H1 (cell line): Measurements from ENCODE around the gene PRKCA. TPM values are rescaled to one million over a fixed set of nuclear protein-coding genes. Genes with fewer than 3 reads are reported as not detected.

ENCODE experiments used
- CTCF ChIA-PET: fragments of 300-600 bp; sonication (Branson Sonifier 250); formaldehyde crosslinking; loops from one replicate; lab custom pipeline; 2021; ENCODE audit not compliant: partially characterized antibody; lab: Charles Lee
- POLR2A ChIA-PET: fragments of 300-600 bp; sonication (Branson Sonifier 250); formaldehyde crosslinking; loops from one replicate; lab custom pipeline; 2021; ENCODE audit warnings: inconsistent platforms; ENCODE audit not compliant: partially characterized antibody; lab: Charles Lee
- DNase-seq, 2 experiments: peaks; one replicate each; pipeline versions ENCODE4 v3.0.0 to v3.0.0-alpha.2; 2010 to 2022; ENCODE audit warnings: low spot score in 2 of 2, low read depth in 1 of 2, mixed read lengths in 1 of 2
- FAIRE-seq: peaks from 2 replicates; lab custom pipeline; 2011; peaks lifted over from hg19 to GRCh38; lab: Jason Lieb, UNC
- H2AFZ ChIP-seq: 2 replicates; pipeline ENCODE4 v1.8.1; 2012; ENCODE audit warnings: low read length, inconsistent platforms
- H2AK5ac ChIP-seq: 2 replicates; pipeline ENCODE4 v1.6.1; 2013; ENCODE audit warnings: low read depth, low read length
- H2BK120ac ChIP-seq: replicated peaks from 2 replicates; pipeline ENCODE3; 2013; ENCODE audit warnings: low read depth, low read length, inconsistent platforms
- H2BK12ac ChIP-seq: 2 replicates; pipeline ENCODE4 v1.6.1; 2013; ENCODE audit warnings: low read depth, low read length
- H2BK15ac ChIP-seq: 2 replicates; pipeline ENCODE4 v1.6.1; 2013; ENCODE audit warnings: low read length
- H2BK20ac ChIP-seq: 2 replicates; pipeline ENCODE4 v1.6.1; 2013; ENCODE audit warnings: low read length
- H2BK5ac ChIP-seq: 2 replicates; pipeline ENCODE4 v1.6.1; 2013; ENCODE audit warnings: low read depth, low read length
- H3K14ac ChIP-seq: 2 replicates; pipeline ENCODE4 v1.6.1; 2013; ENCODE audit warnings: inconsistent platforms; ENCODE audit not compliant: insufficient read length
- H3K18ac ChIP-seq: 2 replicates; pipeline ENCODE4 v1.6.1; 2013; ENCODE audit warnings: low read length; ENCODE audit errors: extremely low read depth
- H3K23ac ChIP-seq: 2 replicates; pipeline ENCODE4 v1.6.1; 2013; ENCODE audit warnings: inconsistent platforms; ENCODE audit not compliant: insufficient read length
- H3K23me2 ChIP-seq: 2 replicates; pipeline ENCODE4 v1.6.1; 2013; ENCODE audit warnings: low read depth, low read length
- H3K27ac ChIP-seq: 2 replicates; pipeline ENCODE4 v1.6.1; 2011; ENCODE audit warnings: low read depth, low read length, inconsistent platforms
- H3K27me3 ChIP-seq, 4 experiments: replicated peaks in 1 of 4; 1 replicate in 1 of 4; 2 replicates in 3 of 4; pipeline versions ENCODE4 v1.6.1 to v1.8.1; 2011 to 2013; ENCODE audit warnings: low read length in 3 of 4, mild to moderate bottlenecking in 3 of 4, inconsistent platforms in 2 of 4, mixed read lengths in 2 of 4, moderate library complexity in 1 of 4; ENCODE audit not compliant: control insufficient read depth in 3 of 4, insufficient read depth in 3 of 4; ENCODE audit errors: extremely low read depth in 1 of 4
- H3K36me3 ChIP-seq, 4 experiments: 2 replicates each; pipeline versions ENCODE4 v1.6.1 to v1.8.1; 2011 to 2013; ENCODE audit warnings: mild to moderate bottlenecking in 4 of 4, low read length in 3 of 4, moderate library complexity in 2 of 4, control low read depth in 1 of 4, inconsistent platforms in 1 of 4; ENCODE audit not compliant: insufficient read depth in 4 of 4, control insufficient read depth in 2 of 4
- H3K4ac ChIP-seq: replicated peaks from 2 replicates; pipeline ENCODE3; 2013; ENCODE audit warnings: low read length, low read depth, mixed read lengths, inconsistent platforms; ENCODE audit not compliant: insufficient read length
- H3K4me1 ChIP-seq, 4 experiments: replicated peaks in 1 of 4; 1 replicate in 1 of 4; 2 replicates in 3 of 4; pipeline versions ENCODE4 v1.6.1 to v1.8.1; 2011 to 2013; ENCODE audit warnings: low read length in 3 of 4, inconsistent platforms in 2 of 4, mixed read lengths in 1 of 4; ENCODE audit not compliant: insufficient read depth in 4 of 4, control insufficient read depth in 3 of 4
- H3K4me2 ChIP-seq, 2 experiments: 2 replicates each; pipeline versions ENCODE4 v1.6.1 to v1.8.1; 2011 to 2013; ENCODE audit warnings: low read depth in 2 of 2, low read length in 2 of 2, control low read depth in 1 of 2, inconsistent platforms in 1 of 2, mild to moderate bottlenecking in 1 of 2; ENCODE audit not compliant: insufficient read depth in 1 of 2
- H3K4me3 ChIP-seq, 4 experiments: fragments of 200-600, 300-600 bp in 1 of 4; sonication (generic), shearing (Covaris generic), sonication (Bioruptor Twin) in 1 of 4; 2 replicates each; pipeline versions ENCODE4 v1.5.1 to v1.8.1; 2011 to 2016; ENCODE audit warnings: low read length in 4 of 4, low read depth in 3 of 4, control low read depth in 2 of 4, inconsistent platforms in 2 of 4, mild to moderate bottlenecking in 2 of 4, mixed read lengths in 1 of 4, moderate library complexity in 1 of 4; ENCODE audit not compliant: insufficient read depth in 2 of 4; ENCODE audit errors: extremely low read depth in 1 of 4
- H3K56ac ChIP-seq: replicated peaks from 2 replicates; pipeline ENCODE3; 2013; ENCODE audit warnings: low read depth, mild to moderate bottlenecking, mixed read lengths, low read length, inconsistent platforms; ENCODE audit not compliant: insufficient read length
- H3K79me1 ChIP-seq: 2 replicates; pipeline ENCODE4 v1.6.1; 2013; ENCODE audit warnings: low read depth, low read length, control low read depth
- H3K79me2 ChIP-seq, 2 experiments: 2 replicates each; pipeline versions ENCODE4 v1.6.1 to v1.8.1; 2012 to 2013; ENCODE audit warnings: low read length in 2 of 2, mild to moderate bottlenecking in 2 of 2, inconsistent platforms in 1 of 2; ENCODE audit not compliant: insufficient read depth in 2 of 2, control insufficient read depth in 1 of 2
- H3K9ac ChIP-seq, 4 experiments: replicated peaks in 1 of 4; 1 replicate in 1 of 4; 2 replicates in 3 of 4; pipeline versions ENCODE4 v1.6.1 to v1.8.1; 2011 to 2013; ENCODE audit warnings: low read depth in 3 of 4, low read length in 3 of 4, control low read depth in 2 of 4, mild to moderate bottlenecking in 2 of 4, moderate library complexity in 2 of 4, inconsistent platforms in 1 of 4; ENCODE audit errors: extremely low read depth in 1 of 4
- H3K9me3 ChIP-seq, 2 experiments: 2 replicates each; pipeline versions ENCODE4 v1.6.1 to v1.8.1; 2012 to 2013; ENCODE audit warnings: mild to moderate bottlenecking in 2 of 2, moderate library complexity in 2 of 2, control low read depth in 1 of 2, inconsistent platforms in 1 of 2, low read depth in 1 of 2, low read length in 1 of 2, mixed read lengths in 1 of 2; ENCODE audit not compliant: insufficient read depth in 2 of 2
- H4K20me1 ChIP-seq, 2 experiments: replicated peaks in 1 of 2; 2 replicates each; pipeline versions ENCODE3 to v1.8.1; 2011 to 2013; ENCODE audit warnings: inconsistent platforms in 2 of 2, low read length in 2 of 2, mild to moderate bottlenecking in 1 of 2; ENCODE audit not compliant: insufficient read depth in 2 of 2, control insufficient read depth in 1 of 2
- H4K5ac ChIP-seq: 2 replicates; pipeline ENCODE4 v1.6.1; 2013; ENCODE audit warnings: low read length, low read depth, mixed read lengths, inconsistent platforms; ENCODE audit not compliant: insufficient read length
- H4K8ac ChIP-seq: 2 replicates; pipeline ENCODE4 v1.8.0; 2013; ENCODE audit warnings: mild to moderate bottlenecking, moderate library complexity, low read length, inconsistent platforms; ENCODE audit not compliant: insufficient read depth; ENCODE audit errors: extremely low read depth
- H4K91ac ChIP-seq: replicated peaks from 2 replicates; pipeline ENCODE3; 2013; ENCODE audit warnings: low read length, mixed read lengths, inconsistent platforms; ENCODE audit not compliant: insufficient read length
- ATF3 ChIP-seq: IDR thresholded peaks from 2 replicates; pipeline ENCODE4 v1.6.1; 2011; ENCODE audit warnings: low read depth, mild to moderate bottlenecking, low read length; ENCODE audit not compliant: insufficient read depth
- CEBPB ChIP-seq: IDR thresholded peaks from 2 replicates; pipeline ENCODE4 v1.6.1; 2012; ENCODE audit warnings: low read depth, low read length
- CHD2 ChIP-seq: IDR thresholded peaks from 2 replicates; pipeline ENCODE4 v1.6.1; 2012; ENCODE audit warnings: low read length, improper control_type of control experiment
- FOSL1 ChIP-seq: IDR thresholded peaks from 2 replicates; pipeline ENCODE4 v1.6.1; 2011; ENCODE audit warnings: mild to moderate bottlenecking, low read depth, low read length, moderate library complexity; ENCODE audit not compliant: insufficient read depth
- KDM1A ChIP-seq: fragments of 200-600, 300-600 bp; sonication (generic); IDR thresholded peaks from 2 replicates; pipeline ENCODE4 v1.7.1; 2016; ENCODE audit warnings: mild to moderate bottlenecking, low read length, borderline replicate concordance
- KDM5A ChIP-seq: fragments of 200-600 bp; IDR thresholded peaks from 2 replicates; pipeline ENCODE4 v1.7.1; 2012; ENCODE audit warnings: mild to moderate bottlenecking, low read length, inconsistent platforms, mixed read lengths
- MAFK ChIP-seq: IDR thresholded peaks from 2 replicates; pipeline ENCODE4 v1.6.1; 2012; ENCODE audit warnings: low read depth, mild to moderate bottlenecking, improper control_type of control experiment, low read length
- POLR2AphosphoS5 ChIP-seq: IDR thresholded peaks from 2 replicates; pipeline ENCODE4 v1.6.1; 2011; ENCODE audit warnings: low read depth, low read length
- POU5F1 ChIP-seq: IDR thresholded peaks from 2 replicates; pipeline ENCODE4 v1.6.1; 2011; ENCODE audit warnings: low read depth, mild to moderate bottlenecking, low read length, moderate library complexity
- RFX5 ChIP-seq: IDR thresholded peaks from 2 replicates; pipeline ENCODE4 v1.6.1; 2011; ENCODE audit warnings: low read depth, low read length, improper control_type of control experiment, borderline replicate concordance
- RNF2 ChIP-seq: fragments of 200-900, 300-1000 bp; sonication (generic); IDR thresholded peaks from 2 replicates; pipeline ENCODE4 v1.7.1; 2016; ENCODE audit warnings: borderline replicate concordance, low read depth, mild to moderate bottlenecking, antibody characterized with exemption, low read length; ENCODE audit not compliant: poor library complexity, severe bottlenecking; ENCODE audit errors: missing control alignments
- RXRA ChIP-seq: IDR thresholded peaks from 2 replicates; pipeline ENCODE4 v1.6.1; 2011; ENCODE audit warnings: low read depth, mild to moderate bottlenecking, low read length, moderate library complexity; ENCODE audit not compliant: insufficient read depth
- SP4 ChIP-seq: IDR thresholded peaks from 2 replicates; pipeline ENCODE4 v1.6.1; 2012; ENCODE audit warnings: low read length, inconsistent platforms
- TAF1 ChIP-seq: IDR thresholded peaks from 2 replicates; pipeline ENCODE4 v1.6.1; 2011; ENCODE audit warnings: mild to moderate bottlenecking, low read depth, low read length
- ZNF274 ChIP-seq: IDR thresholded peaks from 2 replicates; pipeline ENCODE4 v1.7.0; 2012; ENCODE audit warnings: low read length, borderline replicate concordance; ENCODE audit errors: extremely low read depth
- WGBS, 2 experiments: shearing (Covaris generic) in 1 of 2; methylation state at CpG; one replicate each; pipeline versions ENCODE4 v1.1.6 to v1.1.7; 2013 to 2015; ENCODE audit warnings: low lambda C conversion rate in 2 of 2, mixed read lengths in 2 of 2, inconsistent platforms in 1 of 2, low coverage in 1 of 2, missing lambda C conversion rate in 1 of 2; ENCODE audit not compliant: insufficient replicate concordance in 2 of 2, insufficient coverage in 1 of 2, insufficient read length in 1 of 2; ENCODE audit errors: extremely low coverage in 1 of 2, missing lambda C conversion rate in 1 of 2; 5-methylcytosine and 5-hydroxymethylcytosine counted together
- polyA plus RNA-seq, 7 experiments: library from polyadenylated mRNA; depleted of rRNA in 3 of 7; stranded (reverse) in 5 of 7; unstranded in 2 of 7; fragments of >200 nt in 5 of 7; fragments of 200-250 nt in 2 of 7; gene quantifications; 1 replicate in 5 of 7; 2 replicates in 1 of 7; 4 replicates in 1 of 7; pipeline versions ENCODE4 v1.2.1 to v1.2.3, GENCODE V29; 2011 to 2013; ENCODE audit warnings: missing spikeins in 2 of 7, mixed read lengths in 2 of 7
- total RNA-seq: library from RNA; stranded (reverse); fragmentation: NEBNext Ultra II Directional; extraction: Animal tissue kit (Norgen Biotek cat#: 25700); gene quantifications from 2 replicates; pipeline ENCODE4 v1.2.1, GENCODE V29; 2021

Gene PRKCA
- total and polyA plus RNA-seq, 2 of the 8 experiments (the other 6 are each of a cell fraction or from before 2014, with no cell fraction given) = 5.8 to 17.8 TPM

- H3K23me2 ChIP-seq = no peaks in the 10 kb centered on the region; the same call in 1 of the 2 replicates
- no peaks in the 10 kb centered on the region for H3K36me3 ChIP-seq
- H3K56ac ChIP-seq = no peak overlapping the region
- peaks cover 5 to 19% (median 17%) of the 10 kb centered on the region in 4 experiments; a peak in 6 of 7 replicates for H3K4me1 ChIP-seq
- H3K27ac ChIP-seq = no peak overlapping the region
- H3K18ac ChIP-seq = no peak overlapping the region
- H4K8ac ChIP-seq = no peak overlapping the region
- no peak overlapping the region for H2BK15ac ChIP-seq
- no peak overlapping the region for H2BK5ac ChIP-seq
- H2BK120ac ChIP-seq = no peak overlapping the region
- no peak overlapping the region for H3K4me3 ChIP-seq
- H3K9me3 ChIP-seq = 0 out of 4 replicates have a peak, but pooled peaks cover 0 to 7% of the 10 kb centered on the region in 2 experiments
- FAIRE-seq = no peak
- 86% methylated on average over 2 of the region's 2 CpGs; no CpG with 5 or more reads in 1 of the 2 experiments for WGBS, 2 experiments
- no peak overlapping the region for H2AFZ ChIP-seq
- POLR2A ChIA-PET = no interaction called here
- no peak overlapping the region for H2BK20ac ChIP-seq
- H3K27me3 ChIP-seq = no peaks in the 10 kb centered on the region
- no peak for DNase-seq
- no peaks in the 10 kb centered on the region for H3K79me2 ChIP-seq
- no peak overlapping the region for H2AK5ac ChIP-seq
- H2BK12ac ChIP-seq = no peak overlapping the region
- H3K4ac ChIP-seq = no peak overlapping the region
- H4K91ac ChIP-seq = no peak overlapping the region
- H3K14ac ChIP-seq = no peak overlapping the region
- no peak overlapping the region for H3K4me2 ChIP-seq
- H3K79me1 ChIP-seq = no peaks in the 10 kb centered on the region
- H3K9ac ChIP-seq = no peak overlapping the region
- H4K20me1 ChIP-seq = no peaks in the 10 kb centered on the region
- CTCF ChIA-PET = interaction anchor here (0.6 to 1.0 kb wide), 2 partner anchors 8 to 235 kb away, joined by 3 read pairs; no protein-coding TSS in a partner anchor
- no peak overlapping the region for H3K23ac ChIP-seq
- H4K5ac ChIP-seq = no peak overlapping the region
- no peak for TF ChIP-seq MAFK
- no peak for TF ChIP-seq SP4
- TF ChIP-seq TAF1 = no peak
- no peak for TF ChIP-seq CHD2
- TF ChIP-seq FOSL1 = no peak
- no peak for TF ChIP-seq POU5F1
- no peak for TF ChIP-seq RXRA
- no peak for TF ChIP-seq ATF3
- TF ChIP-seq ZNF274 = no peak
- no peak for TF ChIP-seq RFX5
- TF ChIP-seq POLR2AphosphoS5 = no peak
- no peak for TF ChIP-seq CEBPB
- no peak for TF ChIP-seq KDM1A
- TF ChIP-seq KDM5A = no peak
- no peak for TF ChIP-seq RNF2
These were observed 243.5 kb downstream of the PRKCA start for GRCh38 chr17:66545918-66546317.
